ENCODE data around the gene FAM81A. TPM values are rescaled to one million over a fixed set of nuclear protein-coding genes. Genes with fewer than 3 reads are reported as not detected.

Gene FAM81A
- total RNA-seq, 6 experiments from 2014 or later: not detected

GRCh38 chr15:59528429-59528828 lies 90.4 kb downstream of the FAM81A start:
- H3K27ac Mint-ChIP-seq: no peak overlapping the region
- no peak overlapping the region for H3K4me3 Mint-ChIP-seq
- no peaks in the 10 kb centered on the region for H3K36me3 Mint-ChIP-seq (ENCODE audit: low read depth)
- no peak for DNase-seq
- TF ChIP-seq CTCF (IDR thresholded peaks at IDR 0.05): no peak
- H3K4me1 Mint-ChIP-seq (ENCODE audit: low read depth): peaks cover 13% of the 10 kb centered on the region
- no peaks in the 10 kb centered on the region for H3K9me3 Mint-ChIP-seq
- H3K27me3 Mint-ChIP-seq (ENCODE audit: insufficient read depth): no peaks in the 10 kb centered on the region

GRCh38 chr15:59528961-59529402 lies 91.0 kb downstream of the FAM81A start:
- H3K4me1 Mint-ChIP-seq (ENCODE audit: low read depth): peaks cover 13% of the 10 kb centered on the region
- H3K27me3 Mint-ChIP-seq (ENCODE audit: insufficient read depth): no peaks in the 10 kb centered on the region
- DNase-seq: peak; percentile 86
- no peak overlapping the region for H3K27ac Mint-ChIP-seq
- no peaks in the 10 kb centered on the region for H3K9me3 Mint-ChIP-seq
- TF ChIP-seq CTCF (IDR thresholded peaks at IDR 0.05): peak; percentile 87
- no peak overlapping the region for H3K4me3 Mint-ChIP-seq
- no peaks in the 10 kb centered on the region for H3K36me3 Mint-ChIP-seq (ENCODE audit: low read depth)

DNA sequence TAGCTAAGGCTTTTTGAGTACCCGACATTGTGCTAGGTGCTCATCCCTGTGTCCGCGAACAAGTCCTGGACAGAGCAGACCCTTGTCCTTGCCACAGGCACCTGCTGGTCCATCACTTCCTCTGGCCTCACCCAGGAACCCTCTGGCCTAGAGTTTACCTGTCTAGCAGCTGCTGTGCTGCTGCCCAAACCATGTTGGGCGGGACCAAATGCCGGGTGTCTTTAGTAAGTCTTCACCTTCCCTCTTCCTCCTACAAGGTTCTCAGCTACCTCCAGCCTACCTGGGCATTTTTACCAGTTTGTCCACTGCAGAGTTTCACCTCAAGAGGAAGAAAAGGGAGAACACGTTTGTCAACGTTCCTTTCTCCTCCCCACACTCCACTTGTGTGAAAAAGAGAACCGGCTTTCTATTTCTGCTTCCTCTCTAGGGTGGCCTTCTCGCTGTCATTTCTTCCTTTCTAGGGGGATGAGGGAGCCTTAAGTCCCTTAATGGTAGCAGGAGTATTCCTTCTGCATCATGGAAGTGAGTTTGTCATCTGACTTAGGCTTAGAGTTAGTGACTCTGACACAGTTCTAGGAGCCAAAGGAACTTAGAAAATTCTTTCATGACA lies 93.2 kb downstream of the FAM81A start:
- DNase-seq: no peak
- H3K4me3 Mint-ChIP-seq: no peak overlapping the region
- no peaks in the 10 kb centered on the region for H3K36me3 Mint-ChIP-seq (ENCODE audit: low read depth)
- no peak overlapping the region for H3K27ac Mint-ChIP-seq
- H3K9me3 Mint-ChIP-seq: no peaks in the 10 kb centered on the region
- peaks cover 13% of the 10 kb centered on the region for H3K4me1 Mint-ChIP-seq (ENCODE audit: low read depth)
- TF ChIP-seq CTCF (IDR thresholded peaks at IDR 0.05): no peak
- H3K27me3 Mint-ChIP-seq (ENCODE audit: insufficient read depth): peaks cover under 1% of the 10 kb centered on the region; the same call in 1 of the 2 replicates

- no peak overlapping the region for H3K4me3 Mint-ChIP-seq
- H3K4me1 Mint-ChIP-seq (ENCODE audit: low read depth): peaks cover 13% of the 10 kb centered on the region
- H3K36me3 Mint-ChIP-seq (ENCODE audit: low read depth): no peaks in the 10 kb centered on the region
- H3K9me3 Mint-ChIP-seq: no peaks in the 10 kb centered on the region
- peaks cover 7% of the 10 kb centered on the region; the same call in 1 of the 2 replicates for H3K27me3 Mint-ChIP-seq (ENCODE audit: insufficient read depth)
- no peak overlapping the region for H3K27ac Mint-ChIP-seq
- peak; percentile 88 for TF ChIP-seq CTCF (IDR thresholded peaks at IDR 0.05)
- DNase-seq: peak; percentile 10
Measured at GRCh38 chr15:59532770-59533379, 94.9 kb downstream of the FAM81A start.

DNA sequence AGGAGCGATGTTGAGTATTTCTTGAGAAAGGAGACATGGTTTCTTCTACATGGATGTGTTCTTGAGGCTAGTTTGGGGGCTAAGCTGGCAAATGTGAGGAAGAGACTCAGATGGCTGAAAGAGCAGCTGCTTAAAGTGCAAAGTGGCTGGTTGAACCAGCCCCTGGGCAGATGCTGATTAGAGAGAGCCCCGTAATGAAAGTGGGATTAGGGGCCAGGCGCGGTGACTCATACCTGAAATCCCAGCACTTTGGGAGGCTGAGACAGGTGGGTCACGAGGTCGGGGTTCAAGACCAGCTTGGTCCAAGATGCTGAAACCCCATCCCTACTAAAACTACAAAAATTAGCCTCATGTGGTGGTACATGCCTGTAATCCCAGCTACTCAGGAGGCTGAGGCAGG lies 98.6 kb downstream of the FAM81A start:
- DNase-seq: no peak
- peaks cover 7% of the 10 kb centered on the region for H3K4me1 Mint-ChIP-seq (ENCODE audit: low read depth)
- H3K27ac Mint-ChIP-seq: no peak overlapping the region
- H3K36me3 Mint-ChIP-seq (ENCODE audit: low read depth): no peaks in the 10 kb centered on the region
- peaks cover 7% of the 10 kb centered on the region; the same call in 1 of the 2 replicates for H3K27me3 Mint-ChIP-seq (ENCODE audit: insufficient read depth)
- H3K9me3 Mint-ChIP-seq: no peaks in the 10 kb centered on the region
- no peak overlapping the region for H3K4me3 Mint-ChIP-seq
- TF ChIP-seq CTCF (IDR thresholded peaks at IDR 0.05): no peak

All from HFFc6 (cell line).